ENCODE results near the gene CHST11. TPM values are rescaled to one million over a fixed set of nuclear protein-coding genes. Genes with fewer than 3 reads are reported as not detected.
"Not testable (repeated sequence)": the region's sequence is repeated elsewhere in the genome, so short reads cannot be mapped to it uniquely, and the experiment has no call there.

CHST11 gene
- total and polyA plus RNA-seq, 7 donors = 0.60 to 22.8 (median 10.0) TPM

- Histone ChIP-seq H3K36me3 (no peaks in the 10 kb centered on the region), H3K27me3 (no peaks in the 10 kb centered on the region), H3K27ac (no peak overlapping the region), H3K4me1 (peaks cover 0 to 9% (median 4%) of the 10 kb centered on the region in 4 donors), H3K9me3 (no peaks in the 10 kb centered on the region), H3K4me3 (no peak overlapping the region)
- TF ChIP-seq POLR2AphosphoS5 (IDR thresholded peaks at IDR 0.05) (no peak), POLR2A (IDR thresholded peaks at IDR 0.05) (no peak), EP300 (IDR thresholded peaks at IDR 0.05) (no peak)
- TF ChIP-seq, protein P1, sequence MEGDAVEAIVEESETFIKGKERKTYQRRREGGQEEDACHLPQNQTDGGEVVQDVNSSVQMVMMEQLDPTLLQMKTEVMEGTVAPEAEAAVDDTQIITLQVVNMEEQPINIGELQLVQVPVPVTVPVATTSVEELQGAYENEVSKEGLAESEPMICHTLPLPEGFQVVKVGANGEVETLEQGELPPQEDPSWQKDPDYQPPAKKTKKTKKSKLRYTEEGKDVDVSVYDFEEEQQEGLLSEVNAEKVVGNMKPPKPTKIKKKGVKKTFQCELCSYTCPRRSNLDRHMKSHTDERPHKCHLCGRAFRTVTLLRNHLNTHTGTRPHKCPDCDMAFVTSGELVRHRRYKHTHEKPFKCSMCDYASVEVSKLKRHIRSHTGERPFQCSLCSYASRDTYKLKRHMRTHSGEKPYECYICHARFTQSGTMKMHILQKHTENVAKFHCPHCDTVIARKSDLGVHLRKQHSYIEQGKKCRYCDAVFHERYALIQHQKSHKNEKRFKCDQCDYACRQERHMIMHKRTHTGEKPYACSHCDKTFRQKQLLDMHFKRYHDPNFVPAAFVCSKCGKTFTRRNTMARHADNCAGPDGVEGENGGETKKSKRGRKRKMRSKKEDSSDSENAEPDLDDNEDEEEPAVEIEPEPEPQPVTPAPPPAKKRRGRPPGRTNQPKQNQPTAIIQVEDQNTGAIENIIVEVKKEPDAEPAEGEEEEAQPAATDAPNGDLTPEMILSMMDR (IDR thresholded peaks at IDR 0.05) = no peak
- intact Hi-C loops (cut with DNase I) = no loop called here
- DNase-seq = peak; percentile 68
- 54 to 76% methylated on average over 6 of the region's 6 CpGs for WGBS, 2 donors
These were observed 98.9 kb downstream of the CHST11 start for GRCh38 chr12:104555648-104556047.

DNA sequence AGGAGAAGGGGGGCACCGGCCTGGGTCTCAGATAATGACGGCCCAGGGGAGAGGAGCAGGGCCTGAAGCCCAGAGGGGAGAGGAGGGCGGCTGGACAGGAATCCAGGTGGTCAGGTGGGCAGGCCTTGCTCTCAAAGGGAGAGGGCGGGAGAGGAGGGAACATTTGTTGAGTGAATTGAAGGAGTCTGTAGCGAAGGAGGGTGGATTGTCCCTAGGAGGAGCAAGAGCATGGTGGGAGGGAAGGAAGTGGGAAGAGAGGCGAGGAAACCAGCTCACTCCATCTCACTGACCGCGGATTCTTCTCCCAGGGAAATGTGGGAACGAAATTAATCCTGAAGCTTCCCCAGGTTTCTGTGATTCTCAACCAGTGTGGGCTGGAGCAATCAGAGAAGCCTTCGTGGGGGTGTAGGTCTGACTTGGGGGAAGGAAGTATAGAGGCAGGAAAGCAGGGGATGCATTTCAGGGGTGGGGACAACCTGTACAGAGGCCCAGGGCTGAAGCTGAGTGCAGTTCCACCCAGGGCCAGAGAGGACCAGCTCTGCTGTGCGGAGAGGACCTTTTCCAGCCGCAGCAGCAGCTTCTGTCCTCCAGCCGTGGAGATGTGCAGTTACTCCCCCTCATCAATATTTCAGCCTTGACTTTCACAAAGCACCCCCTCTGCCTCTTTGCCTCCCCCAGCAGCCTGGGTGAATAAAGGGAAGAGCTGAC is 100.9 kb downstream of the CHST11 start:
- Histone ChIP-seq H3K4me3 (no peak overlapping the region), H3K9me3 (no peaks in the 10 kb centered on the region), H3K4me1 (peaks cover 0 to 9% (median 4%) of the 10 kb centered on the region in 4 donors), H3K27me3 (no peaks in the 10 kb centered on the region), H3K27ac (no peak overlapping the region), H3K36me3 (no peaks in the 10 kb centered on the region)
- 83 to 87% methylated on average over 13 of the region's 13 CpGs for WGBS, 2 donors
- TF ChIP-seq POLR2AphosphoS5 (IDR thresholded peaks at IDR 0.05) (no peak), POLR2A (IDR thresholded peaks at IDR 0.05) (no peak), EP300 (IDR thresholded peaks at IDR 0.05) (no peak)
- TF ChIP-seq, protein P1 (IDR thresholded peaks at IDR 0.05) = no peak
- intact Hi-C loops (cut with DNase I) = no loop called here
- no peak for DNase-seq

GRCh38 chr12:104560881-104561280 is 104.1 kb downstream of the CHST11 start:
- Histone ChIP-seq H3K4me3 (no peak overlapping the region), H3K27ac (no peak overlapping the region), H3K4me1 (peaks cover 0 to 7% (median 3%) of the 10 kb centered on the region in 4 donors), H3K9me3 (no peaks in the 10 kb centered on the region), H3K36me3 (no peaks in the 10 kb centered on the region), H3K27me3 (no peaks in the 10 kb centered on the region)
- no peak for TF ChIP-seq POLR2AphosphoS5 (IDR thresholded peaks at IDR 0.05)
- WGBS, 2 donors = 85 to 88% methylated on average over 5 of the region's 5 CpGs
- intact Hi-C loops (cut with DNase I) = no loop called here
- DNase-seq = no peak

- Histone ChIP-seq H3K27ac (no peak overlapping the region), H3K27me3 (no peaks in the 10 kb centered on the region), H3K4me3 (no peak overlapping the region), H3K4me1 (peaks cover 0 to 14% (median 4%) of the 10 kb centered on the region in 4 donors), H3K9me3 (no peaks in the 10 kb centered on the region), H3K36me3 (no peaks in the 10 kb centered on the region)
- 94 to 96% methylated on average over 4 of the region's 4 CpGs for WGBS, 2 donors
- DNase-seq = no peak
- TF ChIP-seq POLR2AphosphoS5 (IDR thresholded peaks at IDR 0.05) = no peak
- TF ChIP-seq POLR2A (IDR thresholded peaks at IDR 0.05) = no peak
- no peak for TF ChIP-seq EP300 (IDR thresholded peaks at IDR 0.05)
- TF ChIP-seq, protein P1 (IDR thresholded peaks at IDR 0.05) = no peak
- intact Hi-C loops (cut with DNase I) = no loop called here
These were observed 106.0 kb downstream of the CHST11 start for GRCh38 chr12:104562763-104563162.

DNA sequence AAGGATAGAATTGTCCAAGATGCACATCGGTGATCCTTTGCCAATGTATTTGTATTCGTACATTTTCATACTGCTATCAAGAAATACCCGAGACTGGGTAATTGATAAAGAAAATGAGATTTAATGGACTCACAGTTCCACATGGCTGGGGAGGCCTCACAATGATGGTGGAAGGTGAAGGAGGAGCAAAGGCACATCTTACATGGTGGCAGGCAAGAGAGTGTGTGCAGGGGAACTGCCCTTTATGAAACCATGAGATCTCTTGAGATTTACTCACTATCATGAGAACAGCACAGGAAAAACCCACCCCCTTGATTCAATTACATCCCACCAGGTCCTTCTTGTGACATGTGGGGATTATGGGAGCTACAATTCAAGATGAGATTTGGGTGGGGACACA is 107.9 kb downstream of the CHST11 start:
- Histone ChIP-seq H3K4me1 (peaks cover 0 to 14% (median 4%) of the 10 kb centered on the region in 4 donors), H3K27ac (peak overlapping the region in 1 of 4 donors; percentile 75)
- H3K9me3 ChIP-seq; H3K4me3 ChIP-seq; intact Hi-C loops (cut with DNase I); DNase-seq; H3K36me3 ChIP-seq; H3K27me3 ChIP-seq: not testable (repeated sequence)
- 81 to 97% methylated on average over 3 of the region's 3 CpGs for WGBS, 2 donors

All from sigmoid colon (tissue), 7 donors.